Thyroid gland (tissue), 4 donors: Measurements from ENCODE around the gene CORO1C.

Source experiments
- POLR2A ChIP-seq, 2 donors: fragments of 450-650 bp; IDR thresholded peaks; one replicate each; pipeline ENCODE4 v1.6.1; 2017; ENCODE audit warnings: antibody characterized with exemption in 2 of 2, mild to moderate bottlenecking in 2 of 2, moderate library complexity in 1 of 2
- TF ChIP-seq, protein P1 (sequence below), 6 experiments: fragments of 200-600 bp in 3 of 6; fragments of 450-650 bp in 3 of 6; sonication (generic) in 3 of 6; IDR thresholded peaks; one replicate each; pipeline ENCODE4 v1.5.1; 2016 to 2019; ENCODE audit warnings: antibody characterized with exemption in 6 of 6, mild to moderate bottlenecking in 2 of 6, inconsistent platforms in 1 of 6, moderate library complexity in 1 of 6

DNA sequence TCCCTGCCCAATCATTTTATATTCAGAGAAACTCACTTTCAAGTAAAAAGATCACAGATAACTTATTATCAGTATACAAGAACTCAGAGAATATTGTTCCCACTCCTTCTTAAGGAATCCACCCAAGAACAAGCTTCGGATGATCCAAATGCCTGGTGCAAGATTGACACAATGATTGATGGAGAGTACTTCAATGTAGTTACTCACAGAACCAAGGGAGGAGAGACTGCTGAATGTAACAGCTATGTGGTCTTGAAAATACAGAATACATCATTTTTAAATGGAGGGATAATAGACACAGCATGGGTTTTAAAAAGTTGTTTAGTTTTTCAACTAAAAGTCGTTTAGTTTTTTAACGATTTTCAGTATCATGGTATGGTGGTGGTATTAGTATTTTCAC is 59.3 kb downstream of the CORO1C start:
- TF ChIP-seq, protein P1, sequence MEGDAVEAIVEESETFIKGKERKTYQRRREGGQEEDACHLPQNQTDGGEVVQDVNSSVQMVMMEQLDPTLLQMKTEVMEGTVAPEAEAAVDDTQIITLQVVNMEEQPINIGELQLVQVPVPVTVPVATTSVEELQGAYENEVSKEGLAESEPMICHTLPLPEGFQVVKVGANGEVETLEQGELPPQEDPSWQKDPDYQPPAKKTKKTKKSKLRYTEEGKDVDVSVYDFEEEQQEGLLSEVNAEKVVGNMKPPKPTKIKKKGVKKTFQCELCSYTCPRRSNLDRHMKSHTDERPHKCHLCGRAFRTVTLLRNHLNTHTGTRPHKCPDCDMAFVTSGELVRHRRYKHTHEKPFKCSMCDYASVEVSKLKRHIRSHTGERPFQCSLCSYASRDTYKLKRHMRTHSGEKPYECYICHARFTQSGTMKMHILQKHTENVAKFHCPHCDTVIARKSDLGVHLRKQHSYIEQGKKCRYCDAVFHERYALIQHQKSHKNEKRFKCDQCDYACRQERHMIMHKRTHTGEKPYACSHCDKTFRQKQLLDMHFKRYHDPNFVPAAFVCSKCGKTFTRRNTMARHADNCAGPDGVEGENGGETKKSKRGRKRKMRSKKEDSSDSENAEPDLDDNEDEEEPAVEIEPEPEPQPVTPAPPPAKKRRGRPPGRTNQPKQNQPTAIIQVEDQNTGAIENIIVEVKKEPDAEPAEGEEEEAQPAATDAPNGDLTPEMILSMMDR (IDR thresholded peaks at IDR 0.05) = no peak
- no peak for TF ChIP-seq POLR2A (IDR thresholded peaks at IDR 0.05)
